Astrocyte (in vitro differentiated cells and primary cell): Measurements from ENCODE around the gene KAT7.

ENCODE experiments used
- EZH2 ChIP-seq: IDR thresholded peaks from 2 replicates; pipeline ENCODE4 v1.6.1; 2012; ENCODE audit warnings: mild to moderate bottlenecking, low read length, inconsistent platforms; ENCODE audit not compliant: insufficient read depth
- TF ChIP-seq, protein P1 (sequence below): IDR thresholded peaks from 2 replicates; pipeline ENCODE4 v1.5.1; 2011; ENCODE audit warnings: low read depth, mild to moderate bottlenecking, inconsistent platforms, low read length, moderate library complexity; ENCODE audit not compliant: insufficient read depth

DNA sequence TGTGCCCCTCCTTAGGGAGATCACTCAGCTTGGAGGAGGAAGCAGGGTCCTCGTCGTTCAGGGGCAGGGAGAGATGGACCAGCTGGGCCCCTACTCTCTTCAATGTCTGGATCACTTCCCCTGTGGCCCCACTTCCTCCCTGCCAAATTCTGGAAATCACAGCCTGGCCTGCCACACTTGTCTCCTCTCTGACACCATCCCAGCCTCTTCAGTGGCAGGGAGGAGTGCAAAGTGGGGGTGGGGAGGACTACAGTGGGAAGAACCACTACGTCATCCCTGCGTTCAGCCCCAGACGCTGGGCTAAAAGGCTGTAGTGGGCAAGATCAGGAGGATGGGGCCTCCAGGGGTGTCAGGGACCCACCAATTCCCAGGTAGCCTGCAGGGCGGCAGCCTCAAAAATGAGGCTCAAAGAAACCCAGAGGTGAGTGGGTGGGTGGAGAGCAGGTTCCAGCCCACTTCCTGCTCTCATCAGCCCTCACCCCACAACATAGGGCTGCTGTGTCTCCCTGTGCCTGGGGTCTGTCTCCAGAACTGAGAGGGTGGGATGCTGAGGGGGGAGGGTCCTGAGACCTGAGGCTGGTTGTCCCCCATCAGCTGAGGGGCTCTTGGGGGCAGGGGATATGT is 84.4 kb downstream of the KAT7 start:
- TF ChIP-seq, protein P1, sequence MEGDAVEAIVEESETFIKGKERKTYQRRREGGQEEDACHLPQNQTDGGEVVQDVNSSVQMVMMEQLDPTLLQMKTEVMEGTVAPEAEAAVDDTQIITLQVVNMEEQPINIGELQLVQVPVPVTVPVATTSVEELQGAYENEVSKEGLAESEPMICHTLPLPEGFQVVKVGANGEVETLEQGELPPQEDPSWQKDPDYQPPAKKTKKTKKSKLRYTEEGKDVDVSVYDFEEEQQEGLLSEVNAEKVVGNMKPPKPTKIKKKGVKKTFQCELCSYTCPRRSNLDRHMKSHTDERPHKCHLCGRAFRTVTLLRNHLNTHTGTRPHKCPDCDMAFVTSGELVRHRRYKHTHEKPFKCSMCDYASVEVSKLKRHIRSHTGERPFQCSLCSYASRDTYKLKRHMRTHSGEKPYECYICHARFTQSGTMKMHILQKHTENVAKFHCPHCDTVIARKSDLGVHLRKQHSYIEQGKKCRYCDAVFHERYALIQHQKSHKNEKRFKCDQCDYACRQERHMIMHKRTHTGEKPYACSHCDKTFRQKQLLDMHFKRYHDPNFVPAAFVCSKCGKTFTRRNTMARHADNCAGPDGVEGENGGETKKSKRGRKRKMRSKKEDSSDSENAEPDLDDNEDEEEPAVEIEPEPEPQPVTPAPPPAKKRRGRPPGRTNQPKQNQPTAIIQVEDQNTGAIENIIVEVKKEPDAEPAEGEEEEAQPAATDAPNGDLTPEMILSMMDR, result no peak
- no peak for TF ChIP-seq EZH2
